GM12892 (cell line): Measurements from ENCODE around the gene RABL6.
"Not testable (repeated sequence)": the region's sequence is repeated elsewhere in the genome, so short reads cannot be mapped to it uniquely, and the experiment has no call there.

Experiments used
- POLR2A ChIP-seq: IDR thresholded peaks from 2 replicates; pipeline ENCODE4 v1.6.1; 2011; ENCODE audit warnings: low read depth, low read length, control low read depth
- POLR2AphosphoS5 ChIP-seq: IDR thresholded peaks from 2 replicates; pipeline ENCODE4 v1.6.1; 2011; ENCODE audit warnings: low read depth, low read length, control low read depth

- not testable (repeated sequence) for TF ChIP-seq POLR2AphosphoS5, POLR2A
Measured at GRCh38 chr9:136869611-136870010, 61.9 kb downstream of the RABL6 start.
